Left hindlimb (tissue), 1 donor: Measurements from ENCODE around the gene CBX7.
"Not testable (repeated sequence)": the region's sequence is repeated elsewhere in the genome, so short reads cannot be mapped to it uniquely, and the experiment has no call there.

Experiments
- DNase-seq: peaks from one replicate; pipeline ENCODE4 v3.0.0-alpha.2; 2018

The CBX7 gene

GRCh38 chr22:39173787-39174497, 21.5 kb upstream of the CBX7 start:
- no peak for DNase-seq

- no peak for DNase-seq
Observed at GRCh38 chr22:39173050-39173706, 20.7 kb upstream of the CBX7 start.

- not testable (repeated sequence) for DNase-seq
Observed at GRCh38 chr22:39172265-39173049, 20.0 kb upstream of the CBX7 start.

- no peak for DNase-seq
Observed at GRCh38 chr22:39171623-39172264, 19.3 kb upstream of the CBX7 start.

- peak; percentile 85 for DNase-seq
Observed at GRCh38 chr22:39170825-39171622, 18.5 kb upstream of the CBX7 start.

GRCh38 chr22:39169797-39170466, 17.5 kb upstream of the CBX7 start:
- DNase-seq: no peak

GRCh38 chr22:39166547-39166946, 14.1 kb upstream of the CBX7 start:
- DNase-seq: no peak

- not testable (repeated sequence) for DNase-seq
Observed at GRCh38 chr22:39156093-39156492, 3.6 kb upstream of the CBX7 start.

GRCh38 chr22:39155421-39155820, 2.9 kb upstream of the CBX7 start:
- DNase-seq: no peak

- DNase-seq: no peak
Observed at GRCh38 chr22:39153220-39153717, 789 bp upstream of the CBX7 start.

GRCh38 chr22:39152024-39152510, 413 bp downstream of the CBX7 start:
- no peak for DNase-seq

- no peak for DNase-seq
Observed at GRCh38 chr22:39151329-39151975, 1.0 kb downstream of the CBX7 start.

- no peak for DNase-seq
Observed at GRCh38 chr22:39150848-39151215, 1.6 kb downstream of the CBX7 start.

GRCh38 chr22:39149915-39150847, 2.3 kb downstream of the CBX7 start:
- DNase-seq: no peak

- no peak for DNase-seq
Observed at GRCh38 chr22:39148727-39149535, 3.5 kb downstream of the CBX7 start.

GRCh38 chr22:39148026-39148726, 4.3 kb downstream of the CBX7 start:
- no peak for DNase-seq

GRCh38 chr22:39147335-39148025, 5.0 kb downstream of the CBX7 start:
- DNase-seq: no peak
